ENCODE data around the gene CFAP299. TPM values are rescaled to one million over a fixed set of nuclear protein-coding genes. Genes with fewer than 3 reads are reported as not detected.

Gene CFAP299
- total RNA-seq, 1 donor from 2014 or later = 5.1 TPM

GRCh38 chr4:80927420-80927819, 591.9 kb downstream of the CFAP299 start:
- H3K27me3 ChIP-seq (ENCODE audit: low read depth) = no peaks in the 10 kb centered on the region
- DNase-seq (no peak), ATAC-seq (no peak)
- H3K4me3 ChIP-seq = no peak overlapping the region
- intact Hi-C loops (cut with DNase I) = no loop called here
- H3K27ac ChIP-seq = no peak overlapping the region
- TF ChIP-seq, protein P1, sequence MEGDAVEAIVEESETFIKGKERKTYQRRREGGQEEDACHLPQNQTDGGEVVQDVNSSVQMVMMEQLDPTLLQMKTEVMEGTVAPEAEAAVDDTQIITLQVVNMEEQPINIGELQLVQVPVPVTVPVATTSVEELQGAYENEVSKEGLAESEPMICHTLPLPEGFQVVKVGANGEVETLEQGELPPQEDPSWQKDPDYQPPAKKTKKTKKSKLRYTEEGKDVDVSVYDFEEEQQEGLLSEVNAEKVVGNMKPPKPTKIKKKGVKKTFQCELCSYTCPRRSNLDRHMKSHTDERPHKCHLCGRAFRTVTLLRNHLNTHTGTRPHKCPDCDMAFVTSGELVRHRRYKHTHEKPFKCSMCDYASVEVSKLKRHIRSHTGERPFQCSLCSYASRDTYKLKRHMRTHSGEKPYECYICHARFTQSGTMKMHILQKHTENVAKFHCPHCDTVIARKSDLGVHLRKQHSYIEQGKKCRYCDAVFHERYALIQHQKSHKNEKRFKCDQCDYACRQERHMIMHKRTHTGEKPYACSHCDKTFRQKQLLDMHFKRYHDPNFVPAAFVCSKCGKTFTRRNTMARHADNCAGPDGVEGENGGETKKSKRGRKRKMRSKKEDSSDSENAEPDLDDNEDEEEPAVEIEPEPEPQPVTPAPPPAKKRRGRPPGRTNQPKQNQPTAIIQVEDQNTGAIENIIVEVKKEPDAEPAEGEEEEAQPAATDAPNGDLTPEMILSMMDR (IDR thresholded peaks at IDR 0.05) = no peak
- H3K4me1 ChIP-seq = no peaks in the 10 kb centered on the region
- no peaks in the 10 kb centered on the region for H3K36me3 ChIP-seq
- H3K9me3 ChIP-seq = no peaks in the 10 kb centered on the region

DNA sequence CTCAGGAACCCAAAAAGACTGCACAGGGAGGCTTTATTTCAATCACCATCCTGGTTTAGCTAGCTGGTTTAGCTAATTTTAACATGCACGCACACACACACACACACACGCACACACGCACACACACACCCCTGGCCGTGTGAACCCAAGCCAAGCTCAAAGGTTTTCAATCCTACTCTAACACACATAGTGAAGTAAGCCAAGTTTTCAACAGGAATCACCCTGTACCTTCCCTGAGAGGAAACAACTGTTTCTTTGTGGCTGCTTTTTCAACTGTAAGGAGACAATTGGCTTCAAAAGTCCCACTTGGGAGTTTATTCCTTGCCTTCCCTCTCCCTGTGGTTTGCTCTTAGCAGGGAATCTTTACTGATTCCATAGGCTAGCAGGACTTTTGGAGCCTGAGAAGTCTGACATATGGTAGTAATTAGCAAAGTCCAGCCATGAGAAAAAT, 596.1 kb downstream of the CFAP299 start:
- no peak overlapping the region for H3K27ac ChIP-seq
- no peak for DNase-seq
- TF ChIP-seq, protein P1 (IDR thresholded peaks at IDR 0.05) = no peak

GRCh38 chr4:80948141-80948540, 612.6 kb downstream of the CFAP299 start:
- ATAC-seq (no peak), DNase-seq (no peak)
- Histone ChIP-seq H3K4me3 (no peak overlapping the region), H3K27ac (no peak overlapping the region), H3K36me3 (no peaks in the 10 kb centered on the region), H3K4me1 (no peaks in the 10 kb centered on the region), H3K9me3 (no peaks in the 10 kb centered on the region), H3K27me3 (ENCODE audit: low read depth) (no peaks in the 10 kb centered on the region)
- TF ChIP-seq, protein P1 (IDR thresholded peaks at IDR 0.05) = no peak
- intact Hi-C loops (cut with DNase I) = no loop called here

More for the DNA sequence above, 596.1 kb downstream of the CFAP299 start:
- intact Hi-C loops (cut with DNase I) = no loop called here
- H3K4me1 ChIP-seq = no peaks in the 10 kb centered on the region
- ATAC-seq = no peak
- H3K27me3 ChIP-seq (ENCODE audit: low read depth) = no peaks in the 10 kb centered on the region
- no peaks in the 10 kb centered on the region for H3K36me3 ChIP-seq
- H3K9me3 ChIP-seq = no peaks in the 10 kb centered on the region
- H3K4me3 ChIP-seq = no peak overlapping the region

- H3K36me3 ChIP-seq = no peaks in the 10 kb centered on the region
- no peaks in the 10 kb centered on the region for H3K9me3 ChIP-seq
- TF ChIP-seq, protein P1 (IDR thresholded peaks at IDR 0.05) = no peak
- H3K27ac ChIP-seq = no peak overlapping the region
- DNase-seq = no peak
- no peaks in the 10 kb centered on the region for H3K27me3 ChIP-seq (ENCODE audit: low read depth)
- H3K4me1 ChIP-seq = no peaks in the 10 kb centered on the region
- ATAC-seq = no peak
- intact Hi-C loops (cut with DNase I) = no loop called here
- no peak overlapping the region for H3K4me3 ChIP-seq
Observed at GRCh38 chr4:80948995-80949394, 613.5 kb downstream of the CFAP299 start.

GRCh38 chr4:80956421-80956820, 620.9 kb downstream of the CFAP299 start:
- DNase-seq (no peak), ATAC-seq (no peak)
- no peaks in the 10 kb centered on the region for H3K9me3 ChIP-seq
- TF ChIP-seq, protein P1 (IDR thresholded peaks at IDR 0.05) = no peak
- H3K36me3 ChIP-seq = no peaks in the 10 kb centered on the region
- no peak overlapping the region for H3K27ac ChIP-seq
- H3K4me3 ChIP-seq = no peak overlapping the region
- H3K4me1 ChIP-seq = no peaks in the 10 kb centered on the region
- H3K27me3 ChIP-seq (ENCODE audit: low read depth) = no peaks in the 10 kb centered on the region
- intact Hi-C loops (cut with DNase I) = no loop called here

DNA sequence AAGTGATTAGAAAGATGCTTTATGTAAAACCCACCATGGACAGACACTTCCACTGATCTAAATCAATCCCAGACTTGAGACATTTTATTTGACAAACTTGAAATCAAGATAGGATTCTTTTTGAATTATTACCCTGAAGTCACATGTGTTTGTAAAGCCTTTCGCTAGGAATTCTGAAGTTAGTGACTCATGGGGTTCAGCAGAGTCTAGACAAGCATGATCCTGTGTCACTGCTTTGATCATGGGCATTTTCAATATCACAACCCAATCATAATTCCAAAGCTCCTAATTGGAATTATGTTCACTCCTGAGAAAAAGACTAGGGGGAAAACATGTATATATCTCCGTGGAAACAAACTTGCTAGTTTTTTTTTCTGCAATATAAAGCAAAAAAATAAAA, 627.5 kb downstream of the CFAP299 start:
- TF ChIP-seq, protein P1 (IDR thresholded peaks at IDR 0.05) = no peak
- Histone ChIP-seq H3K36me3 (no peaks in the 10 kb centered on the region), H3K4me3 (no peak overlapping the region), H3K27me3 (ENCODE audit: low read depth) (no peaks in the 10 kb centered on the region), H3K9me3 (no peaks in the 10 kb centered on the region), H3K4me1 (no peaks in the 10 kb centered on the region), H3K27ac (no peak overlapping the region)
- DNase-seq = no peak
- intact Hi-C loops (cut with DNase I) = no loop called here
- ATAC-seq = no peak
